Esophagus (tissue), 2 donors: ENCODE results near the gene FAM163B. TPM values are rescaled to one million over a fixed set of nuclear protein-coding genes. Genes with fewer than 3 reads are reported as not detected.

ENCODE experiments used
- H3K27ac ChIP-seq, 2 donors: one replicate each; pipeline ENCODE4 v1.5.1; 2013; ENCODE audit warnings: low read depth in 2 of 2, mild to moderate bottlenecking in 2 of 2, inconsistent platforms in 1 of 2, low read length in 1 of 2, moderate library complexity in 1 of 2
- H3K27me3 ChIP-seq, 2 donors: one replicate each; pipeline ENCODE4 v1.6.1; 2013; ENCODE audit warnings: low read length in 2 of 2, control low read depth in 1 of 2, mild to moderate bottlenecking in 1 of 2; ENCODE audit not compliant: insufficient read depth in 2 of 2, control insufficient read depth in 1 of 2
- H3K36me3 ChIP-seq, 2 donors: one replicate each; pipeline ENCODE4 v1.6.1; 2013; ENCODE audit warnings: low read length in 1 of 2; ENCODE audit not compliant: control insufficient read depth in 2 of 2, insufficient read depth in 2 of 2
- H3K4me1 ChIP-seq, 2 donors: one replicate each; pipeline ENCODE4 v1.6.1; 2013; ENCODE audit warnings: low read length in 1 of 2; ENCODE audit not compliant: control insufficient read depth in 2 of 2, insufficient read depth in 2 of 2
- H3K4me3 ChIP-seq, 2 donors: one replicate each; pipeline ENCODE4 v1.5.1; 2013; ENCODE audit warnings: low read length in 2 of 2, mild to moderate bottlenecking in 2 of 2, low read depth in 1 of 2, moderate library complexity in 1 of 2
- H3K9me3 ChIP-seq, 2 donors: one replicate each; pipeline ENCODE4 v1.6.1; 2013; ENCODE audit warnings: mild to moderate bottlenecking in 2 of 2, low read depth in 1 of 2, low read length in 1 of 2, moderate library complexity in 1 of 2; ENCODE audit not compliant: control insufficient read depth in 2 of 2, insufficient read depth in 1 of 2
- whole genome bisulfite sequencing, 2 donors: extraction: QIAGEN DNeasy Blood & Tissue Kit; methylation state at CpG; one replicate each; pipeline ENCODE4 v1.1.7; 2013; 5-methylcytosine and 5-hydroxymethylcytosine counted together
- polyA plus RNA-seq, 2 donors: library from polyadenylated mRNA; stranded (reverse); fragments of 200-250 nt; gene quantifications; one replicate each; pipeline ENCODE4 v1.2.3, GENCODE V29; 2013
- donor health status: healthy with polysubstance abuse.
- donor health status: Bipolar disorder and iron deficiency.

The FAM163B gene
- polyA plus RNA-seq, 2 donors, result not detected

- Histone ChIP-seq H3K27me3 (no peaks in the 10 kb centered on the region), H3K4me1 (no peaks in the 10 kb centered on the region), H3K9me3 (peaks cover 0 to 2% of the 10 kb centered on the region in 2 donors), H3K36me3 (no peaks in the 10 kb centered on the region), H3K4me3 (no peak overlapping the region), H3K27ac (no peak overlapping the region)
- 80 to 84% methylated on average over 25 of the region's 25 CpGs for WGBS, 2 donors
These were observed 38.7 kb upstream of the FAM163B start for GRCh38 chr9:133647765-133648469.

GRCh38 chr9:133647148-133647547, 38.0 kb upstream of the FAM163B start:
- WGBS, 2 donors, result 54 to 56% methylated on average over 7 of the region's 7 CpGs
- peaks cover 0 to 2% of the 10 kb centered on the region in 2 donors for H3K9me3 ChIP-seq
- H3K27ac ChIP-seq, result no peak overlapping the region
- no peaks in the 10 kb centered on the region for H3K27me3 ChIP-seq
- no peak overlapping the region for H3K4me3 ChIP-seq
- no peaks in the 10 kb centered on the region for H3K4me1 ChIP-seq
- H3K36me3 ChIP-seq, result no peaks in the 10 kb centered on the region

DNA sequence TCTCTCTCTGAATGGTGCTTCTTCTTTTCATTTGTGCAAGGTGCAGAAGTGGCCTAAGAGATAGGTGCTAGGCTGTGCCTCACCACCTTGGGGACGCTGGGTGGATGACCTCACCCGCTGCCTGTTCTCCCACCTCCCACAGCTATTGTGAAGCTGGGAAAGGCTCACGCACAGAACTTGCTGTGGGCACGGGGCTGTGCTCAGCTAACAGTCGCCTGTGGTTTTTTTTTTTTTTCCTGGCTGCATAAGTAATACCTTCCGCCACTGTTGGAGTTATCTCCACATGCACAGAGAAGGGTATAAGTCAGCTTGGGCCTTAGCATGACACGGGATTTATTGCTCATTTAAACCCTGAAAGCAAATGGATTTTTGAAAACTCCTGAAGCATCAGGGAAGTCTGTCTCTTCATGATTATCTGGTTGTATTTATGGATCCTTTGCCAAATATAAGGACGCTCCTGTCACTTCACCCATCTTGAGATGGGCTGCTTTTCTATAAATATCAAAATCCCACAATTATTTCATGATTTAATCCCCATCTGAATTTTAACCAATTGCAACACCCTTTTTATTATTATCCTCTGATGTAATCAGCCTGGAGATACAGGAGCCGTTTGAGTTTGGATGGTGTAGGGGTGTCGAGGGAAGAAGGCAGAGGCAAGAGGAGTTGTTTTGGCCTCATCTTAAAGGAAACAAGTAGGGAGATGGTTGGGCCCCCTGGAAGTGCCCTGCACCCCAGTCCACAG, 36.0 kb upstream of the FAM163B start:
- peaks cover 0 to 2% of the 10 kb centered on the region in 2 donors for H3K9me3 ChIP-seq
- H3K4me1 ChIP-seq, result no peaks in the 10 kb centered on the region
- no peaks in the 10 kb centered on the region for H3K27me3 ChIP-seq
- no peak overlapping the region for H3K27ac ChIP-seq
- no peak overlapping the region for H3K4me3 ChIP-seq
- no peaks in the 10 kb centered on the region for H3K36me3 ChIP-seq
- WGBS, 2 donors, result 45 to 48% methylated on average over 10 of the region's 10 CpGs

DNA sequence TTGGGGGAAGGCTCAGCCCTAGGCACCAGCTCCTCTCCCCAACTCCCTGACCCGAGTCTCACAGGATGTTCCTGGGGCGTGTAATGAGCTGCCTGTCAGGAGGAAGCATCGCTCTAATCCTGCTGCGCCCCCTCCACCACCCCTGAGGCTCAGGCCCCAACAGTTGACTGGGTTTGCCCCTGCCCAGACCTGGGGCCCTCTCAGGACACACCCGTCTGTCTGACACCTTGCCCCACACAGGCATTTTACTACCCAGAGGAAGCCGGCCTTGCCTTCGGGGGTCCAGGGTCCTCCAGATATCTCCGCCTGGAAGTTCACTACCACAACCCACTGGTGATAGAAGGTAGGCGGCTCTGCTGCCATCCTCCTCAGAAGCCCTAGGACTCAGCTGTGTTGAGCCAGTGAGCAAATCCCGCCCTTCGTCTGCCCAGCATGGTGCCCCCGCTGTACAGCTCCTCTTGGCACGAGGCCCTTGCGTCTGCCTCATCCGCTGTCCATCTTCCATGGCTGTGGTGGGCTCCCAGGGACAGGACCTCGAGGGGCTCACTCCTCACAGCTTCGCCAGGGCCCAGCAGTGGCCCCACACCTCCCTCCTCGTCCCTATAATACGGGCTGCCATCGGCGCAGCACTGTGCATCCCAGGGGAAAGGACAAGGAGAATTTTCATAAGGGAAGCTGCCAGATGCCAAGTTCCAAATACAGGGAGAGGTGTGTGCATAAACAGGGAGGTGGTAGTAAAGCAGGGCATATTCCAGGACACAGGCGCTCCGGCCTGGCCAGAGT, 35.0 kb upstream of the FAM163B start:
- H3K27ac ChIP-seq, result no peak overlapping the region
- peaks cover 0 to 2% of the 10 kb centered on the region in 2 donors for H3K9me3 ChIP-seq
- 80 to 81% methylated on average over 23 of the region's 23 CpGs for WGBS, 2 donors

GRCh38 chr9:133643362-133643755, 34.2 kb upstream of the FAM163B start:
- no peak overlapping the region for H3K27ac ChIP-seq
- H3K4me3 ChIP-seq, result no peak overlapping the region
- H3K27me3 ChIP-seq, result no peaks in the 10 kb centered on the region
- WGBS, 2 donors, result 85 to 89% methylated on average over 20 of the region's 20 CpGs
- peaks cover 0 to under 1% of the 10 kb centered on the region in 2 donors for H3K9me3 ChIP-seq
- no peaks in the 10 kb centered on the region for H3K4me1 ChIP-seq
- no peaks in the 10 kb centered on the region for H3K36me3 ChIP-seq

More for the DNA sequence above, 35.0 kb upstream of the FAM163B start:
- H3K36me3 ChIP-seq, result no peaks in the 10 kb centered on the region
- no peak overlapping the region for H3K4me3 ChIP-seq
- H3K4me1 ChIP-seq, result no peaks in the 10 kb centered on the region
- no peaks in the 10 kb centered on the region for H3K27me3 ChIP-seq

DNA sequence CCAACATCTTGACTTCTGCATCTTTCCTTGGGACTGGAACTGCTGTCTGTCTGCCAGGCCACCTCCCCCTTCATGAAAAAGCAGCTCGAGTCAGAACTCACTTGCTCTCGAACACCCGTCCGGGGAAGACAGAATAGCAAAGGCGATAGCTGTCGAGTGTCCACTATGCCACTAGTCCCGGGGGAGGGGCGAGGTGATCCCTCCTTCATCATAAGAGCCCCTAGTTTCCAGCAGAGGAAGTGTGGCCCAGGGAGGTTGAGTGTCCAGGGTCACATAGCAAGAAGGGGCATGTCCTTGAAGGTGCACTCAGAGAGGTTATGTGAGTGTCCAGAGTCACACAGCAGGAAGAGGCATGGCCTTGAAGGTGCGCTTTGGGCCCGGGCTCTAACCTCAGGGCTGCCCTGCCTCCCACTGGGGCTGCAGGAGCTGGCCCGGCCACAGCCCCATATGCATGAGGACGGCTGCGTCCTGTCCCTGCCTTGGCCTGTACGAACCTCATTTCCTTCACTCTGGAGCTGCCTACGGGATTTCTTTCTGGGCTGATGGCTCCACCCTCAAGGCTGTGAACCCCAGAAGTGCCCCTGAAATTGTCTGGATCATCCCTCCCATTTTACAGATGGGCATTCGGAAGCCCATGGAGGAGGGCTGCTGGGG, 33.6 kb upstream of the FAM163B start:
- Histone ChIP-seq H3K4me3 (no peak overlapping the region), H3K36me3 (no peaks in the 10 kb centered on the region), H3K27ac (no peak overlapping the region), H3K27me3 (no peaks in the 10 kb centered on the region), H3K4me1 (no peaks in the 10 kb centered on the region), H3K9me3 (no peaks in the 10 kb centered on the region)
- WGBS, 2 donors, result 66% methylated on average over 16 of the region's 16 CpGs

DNA sequence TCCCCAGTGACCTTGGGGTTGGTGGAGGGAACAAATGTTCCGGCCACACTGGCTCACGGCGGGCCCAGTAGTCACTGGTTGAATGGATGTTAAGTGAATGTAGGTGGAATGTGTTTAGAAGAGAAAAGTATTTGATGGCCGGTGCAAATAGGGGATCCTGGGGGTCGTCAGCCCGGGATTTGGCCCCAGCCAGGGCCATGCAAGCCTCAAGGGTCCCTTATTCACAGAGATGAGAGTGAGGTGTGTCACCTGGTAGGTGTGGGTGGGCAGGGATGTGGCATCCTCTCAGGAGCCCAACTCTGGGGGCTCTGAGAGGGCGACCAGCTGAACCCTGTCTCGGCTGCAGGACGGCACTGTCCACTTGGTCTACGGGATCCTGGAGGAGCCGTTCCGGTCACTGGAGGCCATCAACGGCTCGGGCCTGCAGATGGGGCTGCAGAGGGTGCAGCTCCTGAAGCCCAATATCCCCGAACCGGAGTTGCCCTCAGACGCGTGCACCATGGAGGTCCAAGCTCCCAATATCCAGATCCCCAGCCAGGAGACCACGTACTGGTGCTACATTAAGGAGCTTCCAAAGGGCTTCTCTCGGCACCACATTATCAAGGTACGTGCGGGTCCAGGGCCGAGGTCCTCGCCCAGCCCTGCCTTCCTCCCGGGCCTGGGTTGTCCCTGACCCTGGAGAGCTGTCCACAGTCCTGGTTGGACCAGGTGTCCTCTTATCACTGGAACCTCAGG, 32.8 kb upstream of the FAM163B start:
- 86 to 87% methylated on average over 25 of the region's 25 CpGs for WGBS, 2 donors
- H3K9me3 ChIP-seq, result no peaks in the 10 kb centered on the region
- H3K4me3 ChIP-seq, result no peak overlapping the region
- H3K4me1 ChIP-seq, result no peaks in the 10 kb centered on the region
- H3K27ac ChIP-seq, result no peak overlapping the region
- no peaks in the 10 kb centered on the region for H3K36me3 ChIP-seq
- H3K27me3 ChIP-seq, result no peaks in the 10 kb centered on the region

- Histone ChIP-seq H3K4me1 (no peaks in the 10 kb centered on the region), H3K36me3 (no peaks in the 10 kb centered on the region), H3K9me3 (no peaks in the 10 kb centered on the region), H3K27me3 (no peaks in the 10 kb centered on the region), H3K4me3 (no peak overlapping the region), H3K27ac (no peak overlapping the region)
- 80 to 88% methylated on average over 7 of the region's 7 CpGs for whole genome bisulfite sequencing, 2 donors
These were observed 32.1 kb upstream of the FAM163B start for GRCh38 chr9:133641396-133641655.
